B cell (primary cell): ENCODE results near the gene KRTAP4-11.

Experiments used
- EZH2 ChIP-seq: IDR thresholded peaks from 2 replicates; pipeline ENCODE4 v1.6.1; 2012; ENCODE audit warnings: borderline replicate concordance, low read depth, mild to moderate bottlenecking, moderate library complexity, low read length; ENCODE audit not compliant: insufficient read depth, poor library complexity, severe bottlenecking
- TF ChIP-seq, protein P1 (sequence below): fragments of 200-600 bp; IDR thresholded peaks from one replicate; pipeline ENCODE4 v1.8.0; 2022; ENCODE audit warnings: antibody characterized with exemption, mild to moderate bottlenecking

DNA sequence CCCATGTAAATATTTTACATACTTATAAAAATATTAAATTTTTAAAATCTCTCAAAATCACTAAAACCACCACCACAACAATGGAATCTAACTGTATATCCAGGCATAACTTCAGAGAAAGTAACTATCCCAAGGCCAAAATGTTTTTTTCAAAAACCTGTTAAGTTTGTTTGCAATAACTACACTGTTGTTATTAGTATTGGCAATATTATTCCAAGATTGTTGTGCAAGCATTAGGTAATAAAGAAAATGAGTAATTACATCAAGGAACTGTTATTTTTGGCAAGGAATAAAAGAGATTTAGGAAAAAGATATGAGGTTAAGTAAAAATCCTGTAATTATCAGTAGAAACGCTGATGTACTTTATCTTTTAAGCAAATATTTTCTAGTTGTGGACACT, 9.2 kb upstream of the KRTAP4-11 start:
- TF ChIP-seq, protein P1, sequence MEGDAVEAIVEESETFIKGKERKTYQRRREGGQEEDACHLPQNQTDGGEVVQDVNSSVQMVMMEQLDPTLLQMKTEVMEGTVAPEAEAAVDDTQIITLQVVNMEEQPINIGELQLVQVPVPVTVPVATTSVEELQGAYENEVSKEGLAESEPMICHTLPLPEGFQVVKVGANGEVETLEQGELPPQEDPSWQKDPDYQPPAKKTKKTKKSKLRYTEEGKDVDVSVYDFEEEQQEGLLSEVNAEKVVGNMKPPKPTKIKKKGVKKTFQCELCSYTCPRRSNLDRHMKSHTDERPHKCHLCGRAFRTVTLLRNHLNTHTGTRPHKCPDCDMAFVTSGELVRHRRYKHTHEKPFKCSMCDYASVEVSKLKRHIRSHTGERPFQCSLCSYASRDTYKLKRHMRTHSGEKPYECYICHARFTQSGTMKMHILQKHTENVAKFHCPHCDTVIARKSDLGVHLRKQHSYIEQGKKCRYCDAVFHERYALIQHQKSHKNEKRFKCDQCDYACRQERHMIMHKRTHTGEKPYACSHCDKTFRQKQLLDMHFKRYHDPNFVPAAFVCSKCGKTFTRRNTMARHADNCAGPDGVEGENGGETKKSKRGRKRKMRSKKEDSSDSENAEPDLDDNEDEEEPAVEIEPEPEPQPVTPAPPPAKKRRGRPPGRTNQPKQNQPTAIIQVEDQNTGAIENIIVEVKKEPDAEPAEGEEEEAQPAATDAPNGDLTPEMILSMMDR: no peak
- TF ChIP-seq EZH2: no peak
